Naive thymus-derived CD8-positive, alpha-beta T cell (primary cell): ENCODE measurements around the gene THAP9. TPM values are rescaled to one million over a fixed set of nuclear protein-coding genes. Genes with fewer than 3 reads are reported as not detected.
"Not testable (repeated sequence)": the region's sequence is repeated elsewhere in the genome, so short reads cannot be mapped to it uniquely, and the experiment has no call there.

Source experiments
- ATAC-seq, 2 donors: fragments of 150-1000 bp; cut with Tn5 transposase in 1 of 2; sonication (Bioruptor Pico), chemical (Tn5 transposase) in 1 of 2; 1 replicate in 1 of 2; 2 replicates in 1 of 2; pipeline ENCODE4 v1.10.0; 2021; ENCODE audit warnings: mild to moderate bottlenecking in 2 of 2, moderate library complexity in 2 of 2
- POLR2A ChIA-PET: fragments of 350-600 bp; sonication (Branson Sonifier 250); formaldehyde crosslinking; loops from one replicate; lab custom pipeline; 2021; ENCODE audit warnings: antibody characterized with exemption; lab: Charles Lee
- DNase-seq, 10 donors: peaks; one replicate each; pipeline versions ENCODE4 v3.0.0 to v3.0.0-alpha.2; 2020 to 2022
- H3K27ac Mint-ChIP-seq, 10 donors: one replicate each; pipeline ENCODE4 v1.8.0; 2020 to 2022; ENCODE audit warnings: mild to moderate bottlenecking in 10 of 10, mixed read lengths in 10 of 10, moderate library complexity in 4 of 10, inconsistent platforms in 1 of 10
- H3K27me3 Mint-ChIP-seq, 5 donors: one replicate each; pipeline ENCODE4 v1.8.0; 2021 to 2022; ENCODE audit warnings: mixed read lengths in 5 of 5
- H3K36me3 Mint-ChIP-seq, 3 donors: one replicate each; pipeline ENCODE4 v1.8.0; 2020 to 2022; ENCODE audit warnings: mixed read lengths in 3 of 3, mild to moderate bottlenecking in 2 of 3, inconsistent platforms in 1 of 3
- H3K4me1 Mint-ChIP-seq, 4 donors: one replicate each; pipeline ENCODE4 v1.8.0; 2021 to 2022; ENCODE audit warnings: mixed read lengths in 4 of 4
- H3K4me3 Mint-ChIP-seq, 10 donors: one replicate each; pipeline ENCODE4 v1.8.0; 2020 to 2022; ENCODE audit warnings: mild to moderate bottlenecking in 10 of 10, mixed read lengths in 10 of 10, moderate library complexity in 6 of 10, inconsistent platforms in 1 of 10
- H3K9me3 Mint-ChIP-seq, 9 donors: one replicate each; pipeline ENCODE4 v1.8.0; 2020 to 2022; ENCODE audit warnings: mixed read lengths in 9 of 9, mild to moderate bottlenecking in 3 of 9, inconsistent platforms in 1 of 9, moderate library complexity in 1 of 9
- polyA plus RNA-seq, 3 donors: library from polyadenylated mRNA; unstranded; fragments of 300-500 nt; fragmentation: Illumina TruSeq; gene quantifications; one replicate each; pipeline ENCODE4 v1.2.3, GENCODE V29; 2021
- total RNA-seq, 8 experiments: library from RNA in 2 of 8; stranded (reverse) in 2 of 8; gene quantifications; one replicate each; pipeline ENCODE4 v1.2.3 and lab custom pipeline; 2021 to 2026

The THAP9 gene
- total and polyA plus RNA-seq, 5 experiments from 2014 or later = 1.6 to 6.0 (median 2.9) TPM

DNA sequence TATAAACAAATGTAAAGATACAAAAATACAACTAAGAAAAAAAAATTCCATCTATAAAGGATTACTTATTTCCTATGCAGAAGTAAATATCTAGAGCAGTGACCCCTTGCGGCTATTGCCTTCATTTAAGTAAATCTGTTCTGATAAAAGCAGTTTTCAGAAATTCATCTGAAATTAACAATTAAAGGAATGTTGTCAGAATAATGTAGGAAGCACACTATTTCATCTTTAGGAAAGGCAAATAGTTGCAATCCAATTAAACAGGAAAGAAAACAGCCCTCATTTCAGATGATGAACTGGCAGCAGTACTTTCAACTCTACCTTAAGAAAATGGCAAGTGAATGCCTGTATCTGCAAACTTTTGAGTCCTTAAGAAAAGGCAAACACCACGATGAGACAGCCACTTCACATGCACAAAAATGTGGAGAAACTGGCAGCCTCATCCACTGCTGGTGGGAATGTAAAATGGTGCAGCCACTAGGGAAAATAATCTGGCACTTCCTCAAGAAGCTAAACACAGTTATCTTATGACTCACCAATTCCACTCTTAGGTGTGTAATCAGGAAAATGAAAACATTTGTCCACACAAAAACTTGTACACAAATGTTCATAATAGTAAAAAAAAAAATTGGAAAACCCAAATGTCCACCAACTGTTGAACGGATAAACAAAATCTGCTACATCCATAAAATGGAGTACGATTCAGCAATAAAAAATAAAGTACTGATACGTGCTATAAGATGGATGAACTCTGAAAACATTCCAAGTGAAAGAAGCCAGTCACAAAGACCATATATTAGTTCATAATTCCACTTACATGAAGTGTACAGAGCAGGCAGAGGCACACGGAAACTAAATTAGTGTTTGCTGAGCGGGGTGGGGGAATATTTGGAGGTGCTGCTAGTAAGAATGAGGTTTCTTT, 2.0 kb upstream of the THAP9 start:
- POLR2A ChIA-PET = interaction anchor here (0.7 to 3.3 kb wide), 2 partner anchors 8 to 368 kb away, joined by 3 to 40 read pairs; partner anchors contain the start of gene SEC31A
- Mint-ChIP-seq H3K27me3 (no peaks in the 10 kb centered on the region), H3K4me3 (no peak overlapping the region), H3K27ac (peak overlapping the region in 3 of 10 donors; percentile 38 to 81 (median 44)), H3K36me3 (peaks cover 5 to 38% (median 14%) of the 10 kb centered on the region in 3 donors), H3K9me3 (no peaks in the 10 kb centered on the region), H3K4me1 (peaks cover 7 to 29% (median 12%) of the 10 kb centered on the region in 4 donors)
- no peak for DNase-seq
- no peak for ATAC-seq

DNA sequence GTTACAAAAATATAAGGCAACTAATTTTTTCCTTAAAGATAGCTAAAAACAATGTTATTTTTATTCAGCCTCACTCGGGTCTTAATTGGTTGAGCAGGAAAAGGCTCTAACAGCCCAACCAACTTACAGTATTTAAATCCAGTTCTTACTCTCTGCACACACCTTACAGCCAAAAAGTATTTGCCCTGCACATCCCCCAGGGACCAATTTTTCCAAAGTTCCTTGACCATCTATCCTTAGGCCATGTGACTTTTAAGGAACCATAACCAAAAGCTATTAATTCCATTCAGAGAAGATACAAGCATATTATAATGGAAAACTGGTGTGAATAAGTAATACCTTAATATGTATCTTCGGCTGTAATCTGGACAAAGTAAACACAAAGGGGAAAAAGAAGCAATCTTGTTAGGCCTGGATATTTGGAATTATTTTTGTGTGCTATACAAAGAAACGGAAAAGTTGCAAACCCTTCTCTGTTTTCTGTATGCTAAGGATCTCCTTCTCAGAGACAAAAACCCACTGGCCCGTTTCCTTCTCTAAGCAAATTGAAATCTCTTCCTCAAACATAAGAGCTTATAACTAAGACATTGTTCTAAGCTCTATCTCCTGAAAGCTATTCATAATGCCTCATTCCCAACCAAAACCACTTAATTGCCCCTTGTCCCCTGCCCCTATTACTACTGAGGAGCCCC, 1.0 kb upstream of the THAP9 start:
- no peaks in the 10 kb centered on the region for H3K9me3 Mint-ChIP-seq

DNA sequence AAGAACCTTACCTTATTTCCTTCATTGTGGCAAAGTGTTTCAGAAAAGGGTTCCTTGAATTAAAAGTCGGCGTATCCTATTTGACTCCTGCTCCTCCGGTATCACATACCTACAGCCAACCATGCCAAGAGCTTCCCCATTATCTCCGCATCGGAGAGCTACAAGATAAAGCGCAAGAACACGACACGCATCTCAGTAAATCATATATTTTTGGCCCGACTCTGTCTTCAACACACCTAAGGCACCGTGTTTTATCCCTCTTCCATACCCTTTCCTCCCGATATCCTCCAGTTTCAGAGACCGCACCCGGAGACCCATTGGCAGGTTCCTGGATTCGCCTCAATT, 497 bp upstream of the THAP9 start:
- H3K4me1 Mint-ChIP-seq = peaks cover 7 to 27% (median 14%) of the 10 kb centered on the region in 4 donors
- no peaks in the 10 kb centered on the region for H3K27me3 Mint-ChIP-seq

More for the DNA sequence above, 1.0 kb upstream of the THAP9 start:
- DNase-seq (no peak), ATAC-seq (no peak)
- Mint-ChIP-seq H3K36me3 (peaks cover 0 to 30% (median 8%) of the 10 kb centered on the region in 3 donors), H3K4me3 (no peak overlapping the region), H3K27ac (peak overlapping the region in 1 of 10 donors; percentile 44), H3K27me3 (no peaks in the 10 kb centered on the region), H3K4me1 (peaks cover 7 to 30% (median 12%) of the 10 kb centered on the region in 4 donors)
- POLR2A ChIA-PET = interaction anchor here (0.6 to 3.3 kb wide), 12 partner anchors 9 to 614 kb away, joined by 3 to 40 read pairs (median 4); partner anchors contain the start of genes COPS4, COQ2, HNRNPD and HNRNPDL

GRCh38 chr4:82901183-82901718, 716 bp downstream of the THAP9 start:
- no peaks in the 10 kb centered on the region for H3K27me3 Mint-ChIP-seq
- no peak overlapping the region for H3K4me3 Mint-ChIP-seq
- peaks cover 0 to 26% (median 0%) of the 10 kb centered on the region in 3 donors for H3K36me3 Mint-ChIP-seq
- POLR2A ChIA-PET = interaction anchor here (1.2 to 3.3 kb wide), 7 partner anchors 11 to 472 kb away, joined by 3 to 40 read pairs (median 13); partner anchors contain the start of genes COPS4, HNRNPDL, LIN54 and SEC31A
- ATAC-seq (no peak), DNase-seq (no peak)
- no peaks in the 10 kb centered on the region for H3K9me3 Mint-ChIP-seq
- H3K27ac Mint-ChIP-seq = no peak overlapping the region
- peaks cover 14 to 24% (median 19%) of the 10 kb centered on the region in 4 donors for H3K4me1 Mint-ChIP-seq

More for the DNA sequence above, 497 bp upstream of the THAP9 start:
- Mint-ChIP-seq H3K27ac (no peak overlapping the region), H3K4me3 (no peak overlapping the region), H3K9me3 (no peaks in the 10 kb centered on the region), H3K36me3 (peaks cover 0 to 25% (median 5%) of the 10 kb centered on the region in 3 donors)
- ATAC-seq (peak; percentile 2 to 7), DNase-seq (no peak)
- POLR2A ChIA-PET = interaction anchor here (1.0 to 3.3 kb wide), 12 partner anchors 10 to 615 kb away, joined by 3 to 40 read pairs (median 4); partner anchors contain the start of genes COPS4, COQ2, HNRNPD and HNRNPDL

GRCh38 chr4:82903737-82904136, 3.2 kb downstream of the THAP9 start:
- Mint-ChIP-seq H3K4me1 (peaks cover 7 to 14% (median 10%) of the 10 kb centered on the region in 4 donors), H3K27ac (no peak overlapping the region), H3K27me3 (no peaks in the 10 kb centered on the region), H3K9me3 (no peaks in the 10 kb centered on the region), H3K4me3 (no peak overlapping the region), H3K36me3 (peaks cover 0 to 23% (median 5%) of the 10 kb centered on the region in 3 donors)
- DNase-seq = no peak
- ATAC-seq = no peak
- POLR2A ChIA-PET = interaction anchor here (0.7 kb wide), 1 partner anchor 475 kb away, joined by 4 read pairs; no protein-coding TSS in a partner anchor

GRCh38 chr4:82905205-82905604, 4.7 kb downstream of the THAP9 start:
- H3K36me3 Mint-ChIP-seq = peaks cover 0 to 38% (median 5%) of the 10 kb centered on the region in 3 donors
- H3K27me3 Mint-ChIP-seq = no peaks in the 10 kb centered on the region
- DNase-seq = no peak
- H3K9me3 Mint-ChIP-seq = no peaks in the 10 kb centered on the region
- H3K27ac Mint-ChIP-seq = peak overlapping the region in 6 of 10 donors; percentile 15 to 86 (median 64)
- H3K4me3 Mint-ChIP-seq = peak overlapping the region in 1 of 10 donors; percentile 19
- peaks cover 5 to 14% (median 9%) of the 10 kb centered on the region in 4 donors for H3K4me1 Mint-ChIP-seq
- POLR2A ChIA-PET = no interaction called here
- ATAC-seq = no peak

DNA sequence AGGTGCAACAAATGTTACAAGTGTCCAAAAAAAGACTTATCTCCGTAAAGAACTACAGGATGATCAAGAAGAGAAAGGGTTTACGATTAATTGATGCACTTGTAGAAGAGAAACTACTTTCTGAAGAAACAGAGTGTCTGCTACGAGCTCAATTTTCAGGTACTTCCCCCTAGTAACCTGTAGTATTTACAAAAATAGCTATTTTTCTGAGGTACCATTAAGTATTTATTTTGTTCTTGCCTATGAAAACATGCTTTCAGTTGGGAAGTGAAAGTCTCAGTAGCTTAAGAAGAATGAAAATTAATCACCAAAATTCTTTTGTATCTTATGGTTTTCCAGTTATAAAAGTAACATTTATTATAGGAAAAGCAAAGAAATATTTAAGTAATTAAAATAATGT, 5.9 kb downstream of the THAP9 start:
- no peak overlapping the region for H3K4me3 Mint-ChIP-seq
- no peak overlapping the region for H3K27ac Mint-ChIP-seq
- H3K36me3 Mint-ChIP-seq = peaks cover 6 to 44% (median 10%) of the 10 kb centered on the region in 3 donors
- H3K9me3 Mint-ChIP-seq = no peaks in the 10 kb centered on the region
- H3K4me1 Mint-ChIP-seq = peaks cover 5 to 14% (median 9%) of the 10 kb centered on the region in 4 donors
- POLR2A ChIA-PET = no interaction called here
- H3K27me3 Mint-ChIP-seq = no peaks in the 10 kb centered on the region
- ATAC-seq (no peak), DNase-seq (no peak)

GRCh38 chr4:82909326-82909725, 8.8 kb downstream of the THAP9 start:
- no peaks in the 10 kb centered on the region for H3K9me3 Mint-ChIP-seq
- no peak overlapping the region for H3K4me3 Mint-ChIP-seq
- H3K27me3 Mint-ChIP-seq = no peaks in the 10 kb centered on the region
- H3K27ac Mint-ChIP-seq = no peak overlapping the region
- DNase-seq (no peak), ATAC-seq (no peak)
- peaks cover 3 to 9% (median 6%) of the 10 kb centered on the region in 4 donors for H3K4me1 Mint-ChIP-seq
- peaks cover 6 to 47% (median 16%) of the 10 kb centered on the region in 3 donors for H3K36me3 Mint-ChIP-seq
- POLR2A ChIA-PET = interaction anchor here (0.7 kb wide), 1 partner anchor 549 kb away, joined by 3 read pairs; no protein-coding TSS in a partner anchor

DNA sequence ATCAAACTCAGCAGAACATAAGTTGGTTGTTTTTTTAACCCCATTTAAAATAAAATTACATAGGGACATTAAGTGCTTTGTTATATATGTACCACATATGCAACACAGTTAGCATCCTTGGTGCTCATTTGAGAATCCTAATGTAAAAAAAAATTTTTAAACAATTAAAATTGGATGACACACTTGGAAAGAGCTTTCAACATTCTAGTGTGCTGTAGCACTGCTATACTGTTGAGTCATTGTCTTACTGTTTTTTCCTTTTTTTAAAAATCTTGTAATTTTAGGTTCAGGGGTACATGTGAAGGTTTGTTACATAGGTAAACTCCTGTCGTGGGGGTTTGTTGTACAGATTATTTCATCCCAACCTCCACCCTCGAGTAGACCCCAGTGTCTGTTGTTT, 12.8 kb downstream of the THAP9 start:
- Mint-ChIP-seq H3K36me3 (peaks cover 6 to 43% (median 13%) of the 10 kb centered on the region in 3 donors), H3K4me3 (no peak overlapping the region), H3K27ac (no peak overlapping the region), H3K4me1 (peaks cover 0 to 1% (median 0%) of the 10 kb centered on the region in 4 donors), H3K27me3 (no peaks in the 10 kb centered on the region), H3K9me3 (no peaks in the 10 kb centered on the region)
- no peak for DNase-seq
- POLR2A ChIA-PET = interaction anchor here (0.6 to 1.1 kb wide), 3 partner anchors 13 to 508 kb away, joined by 3 to 4 read pairs (median 4); partner anchors contain the start of gene THAP9
- no peak for ATAC-seq

- not testable (repeated sequence) for H3K27me3 Mint-ChIP-seq, H3K4me1 Mint-ChIP-seq, DNase-seq, H3K4me3 Mint-ChIP-seq, H3K9me3 Mint-ChIP-seq, ATAC-seq, H3K27ac Mint-ChIP-seq
- POLR2A ChIA-PET = interaction anchor here (0.6 to 1.1 kb wide), 3 partner anchors 13 to 509 kb away, joined by 3 to 4 read pairs (median 4); partner anchors contain the start of gene THAP9
- H3K36me3 Mint-ChIP-seq = peaks cover 6 to 40% (median 13%) of the 10 kb centered on the region in 3 donors
Measured at GRCh38 chr4:82913968-82914367, 13.4 kb downstream of the THAP9 start.

DNA sequence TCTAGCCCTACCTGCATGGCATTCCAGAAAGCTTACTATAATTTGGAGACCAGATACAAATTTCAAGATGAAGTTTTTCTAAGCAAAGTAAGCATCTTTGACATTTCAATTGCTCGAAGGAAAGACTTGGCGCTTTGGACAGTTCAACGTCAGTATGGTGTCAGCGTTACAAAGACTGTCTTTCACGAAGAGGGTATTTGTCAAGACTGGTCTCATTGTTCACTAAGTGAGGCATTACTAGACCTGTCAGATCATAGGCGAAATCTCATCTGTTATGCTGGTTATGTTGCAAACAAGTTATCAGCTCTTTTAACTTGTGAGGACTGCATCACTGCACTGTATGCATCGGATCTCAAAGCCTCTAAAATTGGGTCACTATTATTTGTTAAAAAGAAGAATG, 17.6 kb downstream of the THAP9 start:
- POLR2A ChIA-PET = no interaction called here
- H3K4me1 Mint-ChIP-seq = peaks cover 0 to 1% (median 0%) of the 10 kb centered on the region in 4 donors
- H3K4me3 Mint-ChIP-seq = no peak overlapping the region
- peaks cover 0 to 20% (median 8%) of the 10 kb centered on the region in 3 donors for H3K36me3 Mint-ChIP-seq
- DNase-seq = no peak
- no peak overlapping the region for H3K27ac Mint-ChIP-seq
- no peak for ATAC-seq
- H3K27me3 Mint-ChIP-seq = no peaks in the 10 kb centered on the region
- H3K9me3 Mint-ChIP-seq = no peaks in the 10 kb centered on the region

DNA sequence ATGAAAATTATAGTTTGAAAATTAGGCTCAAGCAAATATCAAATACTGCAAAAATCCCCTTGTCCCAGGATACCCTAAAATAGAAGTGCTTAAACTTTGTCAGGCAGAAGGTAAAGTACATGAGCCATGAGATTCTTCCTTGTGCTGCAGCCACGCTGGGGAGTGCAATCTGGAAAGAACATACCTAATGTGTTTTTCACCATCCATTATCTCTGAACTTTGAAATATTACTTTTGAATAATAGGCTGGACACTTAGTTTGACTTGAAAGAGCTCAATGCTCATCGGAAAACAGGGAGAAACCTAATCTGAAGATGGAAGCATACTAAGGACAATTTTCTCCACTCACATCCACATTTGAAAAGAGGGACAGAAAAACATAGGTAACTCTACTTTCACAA, 18.9 kb downstream of the THAP9 start:
- peaks cover 0 to 18% (median 2%) of the 10 kb centered on the region in 3 donors for H3K36me3 Mint-ChIP-seq
- ATAC-seq = no peak
- DNase-seq = no peak
- H3K27me3 Mint-ChIP-seq = no peaks in the 10 kb centered on the region
- H3K4me3 Mint-ChIP-seq = no peak overlapping the region
- POLR2A ChIA-PET = no interaction called here
- no peaks in the 10 kb centered on the region for H3K9me3 Mint-ChIP-seq
- no peak overlapping the region for H3K27ac Mint-ChIP-seq
- peaks cover 0 to 1% (median 0%) of the 10 kb centered on the region in 4 donors for H3K4me1 Mint-ChIP-seq
